ENCODE measurements around the gene OPCML. TPM values are rescaled to one million over a fixed set of nuclear protein-coding genes. Genes with fewer than 3 reads are reported as not detected.

Gene OPCML
- total and polyA plus RNA-seq, 2 of the 13 experiments (the other 11 are each of a cell fraction or from before 2014, with no cell fraction given) = not detected

- ChIA-PET POLR2A (no interaction called here), CTCF (ENCODE audit: low intra/inter-chr PET ratio, low total read pairs) (no interaction called here)
- Histone ChIP-seq H3K4me3 (replicated peaks in 1 of 3; ENCODE audit: insufficient read depth in 1 of 3, low read depth in 2 of 3, low read length in 3 of 3) (no peak overlapping the region), H3K4me2 (ENCODE audit: low read depth, low read length) (no peak overlapping the region), H2AFZ (ENCODE audit: low read length) (no peak overlapping the region), H3K36me3 (replicated peaks in 1 of 2; ENCODE audit: control insufficient read depth in 1 of 2, insufficient read depth in 2 of 2, low read length in 2 of 2) (no peaks in the 10 kb centered on the region), H3K4me1 (ENCODE audit: insufficient read depth, low read length) (peaks cover 6% of the 10 kb centered on the region; the same call in 1 of the 2 replicates), H3K27ac (ENCODE audit: extremely low read length, insufficient read depth, low read length) (no peak overlapping the region), H3K79me2 (ENCODE audit: insufficient read depth, low read length) (no peaks in the 10 kb centered on the region), H4K20me1 (ENCODE audit: insufficient read depth, low read length) (no peaks in the 10 kb centered on the region), H3K27me3 (ENCODE audit: control insufficient read depth in 1 of 2, insufficient read depth in 2 of 2, low read length in 2 of 2) (peaks cover 2 to 31% of the 10 kb centered on the region in 2 experiments; a peak in 4 of 5 replicates), H3K9me3 (ENCODE audit: low read length) (no peaks in the 10 kb centered on the region), H3K9ac (ENCODE audit: insufficient read depth, low read depth, low read length) (no peak overlapping the region)
- no peak for DNase-seq (ENCODE audit: low spot score)
- TF ChIP-seq KDM5B (CRISPR knock-in tag; IDR thresholded peaks at IDR 0.05; ENCODE audit: borderline replicate concordance) (no peak), CBFB (CRISPR knock-in tag; IDR thresholded peaks at IDR 0.05) (no peak), HNF4A (CRISPR knock-in tag; IDR thresholded peaks at IDR 0.05) (peak; percentile 38), RXRA (CRISPR knock-in tag; IDR thresholded peaks at IDR 0.05) (no peak)
- WGBS (ENCODE audit: low lambda C conversion rate) = 11% methylated on average over 12 of the region's 12 CpGs
- BruUV-seq (replicated peaks) = no TSS peak
- in situ Hi-C loops (cut with HindIII; ENCODE audit: extremely low pct_ligation_motif_present, low pct_unique_long_range_greater_than_20kb) = no loop called here
- intact Hi-C loops (cut with micrococcal nuclease; ENCODE audit: unreplicated experiment) = loop anchor here (2.0 kb wide), 1 partner anchor 83 kb away; no protein-coding TSS in a partner anchor
- FAIRE-seq = no peak
- no peak for ATAC-seq
Measured at GRCh38 chr11:133162227-133162626, 370.1 kb downstream of the OPCML start.

DNA sequence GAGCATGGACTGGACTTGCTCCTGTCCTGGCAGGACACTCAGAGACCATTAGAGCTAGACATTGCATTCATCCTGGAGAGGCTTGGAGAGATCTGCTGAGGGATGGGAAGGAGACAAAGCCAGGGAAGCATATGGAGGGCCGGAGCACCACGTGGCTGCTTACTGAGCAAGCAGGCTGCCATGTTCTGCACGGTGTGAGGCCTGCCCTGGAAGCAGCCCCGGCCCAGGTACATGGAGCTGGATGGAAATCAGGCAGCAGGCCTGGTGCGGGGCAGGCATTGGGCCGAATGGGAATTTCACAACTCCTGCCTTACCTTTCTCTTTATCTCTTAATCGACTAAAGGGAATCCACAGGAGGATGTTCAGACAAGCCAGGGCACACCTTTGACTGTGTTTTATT is 371.5 kb downstream of the OPCML start:
- Histone ChIP-seq H2AFZ (ENCODE audit: low read length) (no peak overlapping the region), H3K27ac (ENCODE audit: extremely low read length, insufficient read depth, low read length) (no peak overlapping the region)
- no peak for FAIRE-seq

More for the DNA sequence above, 371.5 kb downstream of the OPCML start:
- CTCF ChIA-PET (ENCODE audit: low intra/inter-chr PET ratio, low total read pairs) = no interaction called here
- POLR2A ChIA-PET = no interaction called here
- Histone ChIP-seq H3K4me2 (ENCODE audit: low read depth, low read length) (no peak overlapping the region), H3K36me3 (replicated peaks in 1 of 2; ENCODE audit: control insufficient read depth in 1 of 2, insufficient read depth in 2 of 2, low read length in 2 of 2) (no peaks in the 10 kb centered on the region), H4K20me1 (ENCODE audit: insufficient read depth, low read length) (no peaks in the 10 kb centered on the region), H3K27me3 (ENCODE audit: control insufficient read depth in 1 of 2, insufficient read depth in 2 of 2, low read length in 2 of 2) (peaks cover 2 to 35% of the 10 kb centered on the region in 2 experiments; a peak in 4 of 5 replicates), H3K79me2 (ENCODE audit: insufficient read depth, low read length) (no peaks in the 10 kb centered on the region), H3K4me1 (ENCODE audit: insufficient read depth, low read length) (peaks cover 6% of the 10 kb centered on the region; the same call in 1 of the 2 replicates), H3K9ac (ENCODE audit: insufficient read depth, low read depth, low read length) (no peak overlapping the region), H3K9me3 (ENCODE audit: low read length) (no peaks in the 10 kb centered on the region), H3K4me3 (replicated peaks in 1 of 3; ENCODE audit: insufficient read depth in 1 of 3, low read depth in 2 of 3, low read length in 3 of 3) (no peak overlapping the region)
- ATAC-seq (no peak), DNase-seq (ENCODE audit: low spot score) (no peak)
- TF ChIP-seq ZNF101 (CRISPR knock-in tag; IDR thresholded peaks at IDR 0.05; ENCODE audit: borderline replicate concordance, low read depth) = no peak
- no peak for TF ChIP-seq ZNF253 (CRISPR knock-in tag; IDR thresholded peaks at IDR 0.05; ENCODE audit: borderline replicate concordance)
- no peak for TF ChIP-seq SNAI1 (CRISPR knock-in tag; IDR thresholded peaks at IDR 0.05; ENCODE audit: borderline replicate concordance)
- TF ChIP-seq, protein P1, sequence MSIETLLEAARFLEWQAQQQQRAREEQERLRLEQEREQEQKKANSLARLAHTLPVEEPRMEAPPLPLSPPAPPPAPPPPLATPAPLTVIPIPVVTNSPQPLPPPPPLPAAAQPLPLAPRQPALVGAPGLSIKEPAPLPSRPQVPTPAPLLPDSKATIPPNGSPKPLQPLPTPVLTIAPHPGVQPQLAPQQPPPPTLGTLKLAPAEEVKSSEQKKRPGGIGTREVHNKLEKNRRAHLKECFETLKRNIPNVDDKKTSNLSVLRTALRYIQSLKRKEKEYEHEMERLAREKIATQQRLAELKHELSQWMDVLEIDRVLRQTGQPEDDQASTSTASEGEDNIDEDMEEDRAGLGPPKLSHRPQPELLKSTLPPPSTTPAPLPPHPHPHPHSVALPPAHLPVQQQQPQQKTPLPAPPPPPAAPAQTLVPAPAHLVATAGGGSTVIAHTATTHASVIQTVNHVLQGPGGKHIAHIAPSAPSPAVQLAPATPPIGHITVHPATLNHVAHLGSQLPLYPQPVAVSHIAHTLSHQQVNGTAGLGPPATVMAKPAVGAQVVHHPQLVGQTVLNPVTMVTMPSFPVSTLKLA (IDR thresholded peaks at IDR 0.05) = 0 out of 2 replicates have a peak, but pooled peaks have one; percentile 21
- TF ChIP-seq, protein P2, sequence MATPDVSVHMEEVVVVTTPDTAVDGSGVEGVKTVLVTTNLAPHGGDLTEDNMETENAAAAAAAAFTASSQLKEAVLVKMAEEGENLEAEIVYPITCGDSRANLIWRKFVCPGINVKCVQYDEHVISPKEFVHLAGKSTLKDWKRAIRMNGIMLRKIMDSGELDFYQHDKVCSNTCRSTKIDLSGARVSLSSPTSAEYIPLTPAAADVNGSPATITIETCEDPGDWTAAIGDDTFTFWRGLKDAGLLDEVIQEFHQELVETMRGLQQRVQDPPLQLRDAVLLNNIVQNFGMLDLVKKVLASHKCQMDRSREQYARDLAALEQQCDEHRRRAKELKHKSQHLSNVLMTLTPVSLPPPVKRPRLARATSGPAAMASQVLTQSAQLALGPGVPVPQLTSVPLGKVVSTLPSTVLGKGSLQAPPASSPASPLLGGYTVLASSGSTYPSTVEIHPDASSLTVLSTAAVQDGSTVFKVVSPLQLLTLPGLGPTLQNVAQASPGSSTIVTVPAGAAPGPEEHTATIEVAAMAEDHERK (CRISPR knock-in tag; IDR thresholded peaks at IDR 0.05; ENCODE audit: low read depth) = no peak
- no peak for TF ChIP-seq TGIF2 (CRISPR knock-in tag; IDR thresholded peaks at IDR 0.05)
- intact Hi-C loops (cut with micrococcal nuclease; ENCODE audit: unreplicated experiment) = no loop called here
- in situ Hi-C loops (cut with HindIII; ENCODE audit: extremely low pct_ligation_motif_present, low pct_unique_long_range_greater_than_20kb) = no loop called here
- BruUV-seq (replicated peaks) = no TSS peak
- WGBS (ENCODE audit: low lambda C conversion rate) = 1% methylated on average over 5 of the region's 7 CpGs

Data from HepG2 (cell line).